ENCODE data around the gene PNKP. TPM values are rescaled to one million over a fixed set of nuclear protein-coding genes. Genes with fewer than 3 reads are reported as not detected.
A peak's percentile ranks its signal among the peaks of the same experiment; 100 is the strongest.

Gene PNKP
- total and polyA plus RNA-seq, 9 of the 15 experiments (the other 6 are each of a cell fraction or from before 2014, with no cell fraction given) = 2.8 to 85.4 (median 25.3) TPM

GRCh38 chr19:49872245-49873128, 5.1 kb upstream of the PNKP start:
- peak overlapping the region in 1 of 2 experiments; percentile 84; a peak in 2 of 4 replicates for H3K9ac ChIP-seq (ENCODE audit: insufficient read depth in 1 of 2, low read depth in 2 of 2, low read length in 2 of 2)
- no peak overlapping the region for H3K4me3 ChIP-seq
- peaks cover 44% of the 10 kb centered on the region for H3K36me3 ChIP-seq (ENCODE audit: control insufficient read depth, insufficient read depth, low read length)
- intact Hi-C loops (cut with micrococcal nuclease) = loop anchor here (10.0 kb wide), 1 partner anchor 158 kb away; no protein-coding TSS in a partner anchor
- CTCF ChIA-PET (ENCODE audit: low intra/inter-chr PET ratio) = interaction anchor here (0.7 kb wide), 1 partner anchor 70 kb away, joined by 3 read pairs; no protein-coding TSS in a partner anchor
- H3K4me1 ChIP-seq (replicated peaks in 1 of 2; ENCODE audit: control insufficient read depth in 2 of 2, insufficient read depth in 2 of 2, low read length in 2 of 2) = peaks cover 27 to 80% of the 10 kb centered on the region in 2 experiments
- H3K27me3 ChIP-seq (ENCODE audit: control insufficient read depth in 2 of 2, insufficient read depth in 2 of 2, low read length in 2 of 2) = no peaks in the 10 kb centered on the region
- FAIRE-seq (no peak), DNase-seq (ENCODE audit: extremely low read depth in 1 of 4, low spot score in 3 of 4) (no peak), ATAC-seq (no peak)
- no peaks in the 10 kb centered on the region for H3K9me3 ChIP-seq (replicated peaks; ENCODE audit: control insufficient read depth, insufficient read depth, low read depth, low read length)
- H3K4me2 ChIP-seq (ENCODE audit: insufficient read depth, low read length) = no peak overlapping the region
- 78% methylated on average over 19 of the region's 27 CpGs for WGBS (ENCODE audit: insufficient coverage, low coverage, missing lambda C conversion rate)
- in situ Hi-C loops (cut with MboI) = loop anchor here (10.0 kb wide), 1 partner anchor 378 kb away; the partner anchor contains the start of gene RPS11
- POLR2A ChIA-PET = interaction anchor here (0.5 to 0.6 kb wide), 2 partner anchors 18 to 82 kb away, joined by 3 read pairs; no protein-coding TSS in a partner anchor
- peaks cover 39% of the 10 kb centered on the region for H3K79me2 ChIP-seq (ENCODE audit: control insufficient read depth, insufficient read depth, low read length)
- no TSS peak for BruUV-seq (replicated peaks)
- H3K27ac ChIP-seq (ENCODE audit: extremely low read depth, low read depth, low read length) = peak overlapping the region; percentile 26; the same call in 2 of the 3 replicates
- H3K9me1 ChIP-seq (ENCODE audit: control insufficient read depth, insufficient read depth, low read length) = peaks cover 4% of the 10 kb centered on the region
- H2AFZ ChIP-seq (ENCODE audit: low read depth, low read length) = no peak overlapping the region
- H4K20me1 ChIP-seq (replicated peaks; ENCODE audit: control insufficient read depth, insufficient read depth, low read length) = no peaks in the 10 kb centered on the region
- no peak for TF ChIP-seq ELF4 (CRISPR knock-in tag; IDR thresholded peaks at IDR 0.05)
- no peak for TF ChIP-seq E2F8 (IDR thresholded peaks at IDR 0.05; ENCODE audit: low read depth, partially characterized antibody)
- no peak for TF ChIP-seq ARHGAP35 (IDR thresholded peaks at IDR 0.05; ENCODE audit: partially characterized antibody)
- no peak for TF ChIP-seq ZBTB34 (CRISPR knock-in tag; IDR thresholded peaks at IDR 0.05)
- TF ChIP-seq CXXC5 (CRISPR knock-in tag; IDR thresholded peaks at IDR 0.05) = no peak
- TF ChIP-seq HINFP (tag; conservative IDR thresholded peaks at IDR 0.05; ENCODE audit: low read depth) = no peak
- no peak for TF ChIP-seq NR0B1 (IDR thresholded peaks at IDR 0.05; ENCODE audit: partially characterized antibody)
- TF ChIP-seq MYC (IDR thresholded peaks at IDR 0.05; ENCODE audit: low read depth, low read length) = no peak
- TF ChIP-seq MYC (CRISPR knock-in tag; IDR thresholded peaks at IDR 0.05; ENCODE audit: borderline replicate concordance, low read depth) = no peak
- TF ChIP-seq TRIM24 (IDR thresholded peaks at IDR 0.05) = no peak
